GM18508 (cell line): ENCODE data around the gene MS4A15.

ENCODE experiments used
- ATAC-seq: cut with Tn5 transposase; IDR thresholded peaks from one replicate; pipeline ENCODE4 v1.9.1; 2021; ENCODE audit warnings: moderate number of reproducible peaks; ENCODE audit not compliant: insufficient read depth, unreplicated experiment

MS4A15 gene

DNA sequence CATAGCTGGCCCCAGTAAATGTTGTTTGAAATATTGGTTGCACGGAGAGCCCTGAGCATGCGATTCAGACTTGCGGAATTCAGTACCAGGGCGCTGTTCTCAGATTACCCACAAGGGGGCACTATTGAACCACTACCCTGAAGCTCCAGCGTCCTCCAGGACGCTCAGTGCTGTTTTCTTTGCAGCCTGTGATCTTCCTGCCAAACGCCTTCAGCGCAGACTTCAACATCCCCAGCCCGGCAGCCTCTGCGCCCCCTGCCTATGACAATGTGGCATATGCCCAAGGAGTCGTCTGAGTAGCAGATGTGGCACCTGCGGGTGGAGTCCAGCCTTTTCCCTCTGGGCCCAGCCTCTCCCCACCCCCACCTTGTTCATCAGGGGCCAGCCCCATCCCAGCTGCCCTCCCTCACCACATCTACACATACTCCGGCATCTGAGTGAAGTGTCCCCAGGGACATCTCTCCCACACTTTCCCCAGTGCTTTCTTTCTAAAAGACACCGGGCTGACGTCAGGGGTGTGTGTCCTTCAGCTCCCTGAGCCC is 18.8 kb downstream of the MS4A15 start:
- ATAC-seq, result no peak

DNA sequence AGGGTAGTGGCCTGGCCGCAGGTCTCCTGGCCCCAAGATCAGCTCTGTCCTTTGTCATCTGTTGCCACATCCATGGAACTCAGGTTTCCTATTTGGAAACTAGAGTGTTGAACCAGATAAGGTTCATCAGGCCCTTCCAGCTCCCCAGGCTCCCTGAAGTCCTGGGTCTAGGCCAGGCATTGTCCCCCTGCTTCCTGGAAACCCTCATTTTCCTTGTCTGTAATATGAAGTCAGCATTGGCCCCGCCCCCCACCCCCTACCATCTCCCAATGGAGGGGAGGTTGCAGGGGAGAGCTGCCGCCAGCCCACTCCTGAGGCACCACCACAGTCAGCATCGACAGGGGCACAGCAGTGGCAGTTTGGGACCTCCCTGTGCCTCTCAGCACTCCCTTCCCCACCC is 19.5 kb downstream of the MS4A15 start:
- no peak for ATAC-seq

DNA sequence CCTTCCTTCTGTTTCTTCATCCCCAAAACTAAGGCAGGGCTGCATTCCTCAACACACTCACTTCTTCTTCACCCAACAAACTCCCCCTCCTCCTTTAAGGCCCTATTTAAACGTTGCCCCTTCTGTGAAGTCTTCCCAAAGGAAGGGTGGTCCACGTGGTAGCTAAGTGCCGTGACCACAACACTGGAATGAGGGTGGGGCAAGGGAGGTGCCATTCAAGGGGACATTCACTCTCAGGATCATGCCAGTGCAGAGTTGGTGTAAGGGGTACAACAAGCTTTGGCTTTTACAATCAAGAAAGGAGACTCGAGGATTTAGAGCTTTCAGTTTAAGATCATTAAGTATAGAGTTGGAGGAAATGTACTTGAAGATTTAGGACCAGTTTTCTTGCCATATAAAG is 20.4 kb downstream of the MS4A15 start:
- ATAC-seq, result no peak

DNA sequence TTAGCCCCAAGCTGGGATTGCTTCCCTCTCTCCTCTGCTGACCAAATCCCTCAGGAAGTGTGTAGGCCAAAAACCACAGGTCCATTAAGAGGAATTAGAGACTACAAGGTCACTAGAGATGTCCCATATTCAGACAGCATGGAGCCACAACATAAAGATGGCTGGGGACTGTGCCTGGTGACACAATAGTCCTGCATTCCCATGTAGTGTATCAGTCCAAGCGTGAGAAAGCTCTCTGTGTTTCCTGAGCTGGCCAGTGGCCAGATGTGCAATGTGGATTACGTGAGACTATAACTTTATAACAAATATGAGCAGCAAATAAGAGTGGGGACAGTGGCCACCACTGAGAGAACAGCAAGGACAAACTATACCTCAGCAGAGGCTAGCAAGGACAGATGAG is 20.9 kb downstream of the MS4A15 start:
- ATAC-seq, result no peak

DNA sequence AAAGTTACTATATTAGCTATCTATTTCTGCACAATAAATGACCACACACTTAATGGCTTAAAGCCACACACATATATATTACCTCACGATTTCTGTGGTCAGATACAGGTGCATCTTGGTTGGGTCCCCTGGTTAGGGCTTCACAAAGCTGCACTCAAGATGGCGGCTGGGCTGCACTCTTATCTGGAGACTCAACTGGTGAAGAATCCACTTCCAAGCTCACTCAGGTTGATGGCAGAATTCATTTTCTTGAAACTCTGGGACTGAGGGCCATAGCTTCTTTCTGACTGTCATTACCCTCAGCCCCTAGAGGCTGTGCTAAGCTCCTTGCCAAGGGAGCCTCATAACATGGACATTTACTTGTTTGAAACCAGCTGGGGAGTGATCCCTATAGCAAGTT is 23.4 kb downstream of the MS4A15 start:
- ATAC-seq, result no peak

DNA sequence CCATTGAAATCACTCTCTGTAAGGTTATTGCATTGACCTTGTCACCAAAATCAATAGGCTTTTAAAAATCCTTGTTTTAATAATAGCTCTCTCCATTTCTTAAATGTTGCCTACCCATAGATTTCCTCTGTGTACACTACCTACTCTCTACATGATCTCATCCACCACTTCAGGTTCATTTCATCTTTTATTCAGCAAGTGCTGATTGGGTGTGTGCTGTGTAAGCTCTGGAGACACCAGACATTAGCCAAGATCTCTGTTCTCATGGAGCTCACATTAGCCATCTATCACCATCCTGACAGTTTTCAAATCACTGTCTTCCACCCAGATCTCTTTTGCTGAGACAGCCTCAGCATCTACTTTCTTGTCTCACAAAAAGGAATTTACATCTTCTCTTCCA is 24.1 kb downstream of the MS4A15 start:
- ATAC-seq, result no peak

DNA sequence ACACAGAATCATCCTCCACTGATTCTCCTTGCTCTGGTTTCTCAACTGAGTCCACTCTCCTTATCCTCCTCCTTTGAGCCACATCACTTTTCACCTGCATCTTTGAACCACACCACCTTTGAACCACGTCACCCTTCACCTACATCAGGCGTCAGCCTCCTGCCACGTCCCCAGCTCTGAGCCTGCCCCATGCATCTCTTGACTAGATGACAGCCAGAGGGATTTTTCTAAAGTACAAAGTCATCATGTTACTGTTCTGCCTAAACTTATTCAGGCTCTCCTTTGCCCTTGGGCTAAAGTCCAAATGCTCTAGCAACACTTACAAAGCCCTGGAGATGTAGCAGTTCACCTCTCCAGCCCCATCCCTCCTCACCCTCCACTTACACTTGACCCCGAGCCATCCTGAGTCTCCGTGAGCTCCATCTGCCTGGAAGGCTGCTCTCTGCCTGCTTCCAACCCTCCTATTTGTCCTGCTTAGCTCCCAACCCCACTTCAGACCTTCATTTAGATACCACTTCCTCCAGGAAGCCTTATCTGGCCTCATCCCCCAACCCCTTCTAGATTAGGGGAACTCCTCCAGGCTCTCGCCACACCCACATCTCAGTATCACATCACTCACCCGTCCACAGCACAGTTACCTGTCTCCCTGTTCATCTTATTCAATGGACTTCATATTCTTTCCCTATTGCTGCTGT is 24.8 kb downstream of the MS4A15 start:
- ATAC-seq, result no peak

DNA sequence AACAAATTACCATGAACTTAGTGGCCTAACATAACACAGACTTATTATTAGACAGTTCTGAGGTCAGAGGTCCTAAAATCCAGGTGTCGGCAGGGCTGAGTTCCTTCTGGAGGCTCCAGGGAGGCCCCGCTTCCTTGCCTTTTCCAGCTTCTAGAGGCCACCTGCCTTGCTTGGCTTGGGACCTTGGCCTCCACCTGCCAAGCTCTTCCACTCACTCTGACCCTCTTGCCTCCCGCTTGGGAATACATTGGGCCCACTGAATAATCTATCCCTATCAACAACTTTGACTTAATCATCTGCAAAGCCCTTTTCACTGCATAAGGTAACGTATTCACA is 25.3 kb downstream of the MS4A15 start:
- no peak for ATAC-seq

DNA sequence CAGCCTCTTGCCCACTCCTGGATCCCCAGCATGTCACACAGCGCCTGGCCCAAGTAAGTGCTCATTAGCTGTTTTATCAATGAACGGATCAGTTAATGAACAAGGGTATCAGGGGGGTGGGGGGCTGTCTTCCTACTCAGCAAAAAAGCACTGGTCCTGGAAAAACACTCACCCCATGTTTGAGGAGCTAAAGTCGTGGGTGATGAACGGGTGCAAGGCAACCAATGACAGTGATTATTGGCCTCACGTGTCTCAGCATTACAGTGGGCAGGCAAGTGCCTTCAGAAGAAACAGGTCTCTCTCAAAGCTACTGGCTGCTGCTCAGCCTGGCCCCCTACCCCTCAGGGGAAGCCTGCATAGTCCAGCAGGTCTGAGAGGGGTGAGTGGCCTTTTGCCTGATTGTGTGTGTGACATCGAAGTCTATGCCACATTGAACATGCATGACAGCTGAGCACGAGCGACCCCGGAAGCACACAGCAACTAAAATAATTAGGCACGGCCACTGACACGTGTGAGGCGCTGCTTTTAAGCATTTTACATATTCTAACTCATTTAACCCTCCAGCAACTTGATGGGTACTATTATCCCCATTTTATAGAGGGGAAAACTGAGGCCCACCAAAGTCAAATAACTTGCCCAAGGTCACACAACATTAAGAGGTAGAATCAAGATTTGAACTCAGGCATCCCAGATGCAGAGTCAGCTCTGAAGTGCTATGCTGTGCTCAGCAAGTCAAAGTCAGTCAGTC is 25.9 kb downstream of the MS4A15 start:
- ATAC-seq, result no peak

DNA sequence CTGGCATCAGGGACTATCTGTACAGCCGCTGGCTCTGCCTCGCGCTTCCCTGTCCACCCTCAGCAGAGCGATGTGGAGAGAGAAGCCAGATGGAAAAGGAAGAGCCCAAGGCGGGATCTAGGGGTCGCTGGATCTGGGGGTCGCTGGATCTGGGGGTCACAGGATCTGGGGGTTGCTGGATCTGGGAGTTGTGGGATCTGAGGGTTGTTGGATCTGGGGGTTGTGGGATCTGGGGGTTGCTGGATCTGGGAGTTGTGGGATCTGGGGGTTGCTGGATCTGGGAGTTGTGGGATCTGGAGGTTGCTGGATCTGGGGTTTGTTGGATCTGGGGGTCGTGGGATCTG is 26.4 kb downstream of the MS4A15 start:
- no peak for ATAC-seq

DNA sequence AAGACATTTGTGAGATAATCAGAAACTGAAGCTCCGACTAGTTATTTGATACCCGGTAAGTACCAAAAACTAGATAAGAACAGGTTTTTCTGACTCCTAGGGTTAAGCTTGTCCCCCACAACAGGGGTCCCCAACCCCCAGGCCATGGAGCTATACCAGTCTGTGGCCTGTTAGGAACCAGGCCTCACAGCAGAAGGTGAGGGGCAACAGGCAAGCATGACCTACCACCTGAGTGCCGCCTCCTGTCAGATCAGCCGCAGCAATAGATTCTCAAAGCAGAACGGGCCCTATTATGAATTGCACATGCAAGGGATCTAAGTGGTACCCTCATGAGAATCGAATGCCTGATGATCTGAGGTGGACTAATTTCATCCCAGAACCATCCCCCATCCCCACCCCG is 27.2 kb downstream of the MS4A15 start:
- ATAC-seq, result no peak

DNA sequence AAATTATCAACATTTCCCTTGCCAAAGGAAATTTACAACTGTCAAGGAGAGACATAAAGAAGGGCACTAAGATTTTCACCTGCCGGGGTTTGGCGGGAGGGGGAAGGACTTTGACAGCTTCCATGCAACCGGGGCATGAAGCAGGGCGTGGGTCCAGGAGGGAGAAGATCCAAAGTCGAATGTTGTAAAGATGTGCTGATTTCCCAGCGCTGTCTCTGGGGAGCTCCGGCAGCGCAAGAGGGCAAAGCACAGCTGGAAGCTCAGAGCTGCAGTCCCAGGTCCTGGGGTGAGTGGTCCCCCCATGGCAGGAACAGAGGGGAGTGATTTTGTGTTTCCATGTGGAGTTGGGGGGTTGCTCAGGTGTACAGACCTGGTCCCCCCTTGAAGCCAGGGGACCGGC is 28.5 kb downstream of the MS4A15 start, which contains the start of gene MS4A10:
TSS of gene MS4A10 (plus strand) at position 198 of the 400 bp plus-strand sequence. CDS start 5,003 bp downstream, outside the sequence.
- no peak for ATAC-seq

DNA sequence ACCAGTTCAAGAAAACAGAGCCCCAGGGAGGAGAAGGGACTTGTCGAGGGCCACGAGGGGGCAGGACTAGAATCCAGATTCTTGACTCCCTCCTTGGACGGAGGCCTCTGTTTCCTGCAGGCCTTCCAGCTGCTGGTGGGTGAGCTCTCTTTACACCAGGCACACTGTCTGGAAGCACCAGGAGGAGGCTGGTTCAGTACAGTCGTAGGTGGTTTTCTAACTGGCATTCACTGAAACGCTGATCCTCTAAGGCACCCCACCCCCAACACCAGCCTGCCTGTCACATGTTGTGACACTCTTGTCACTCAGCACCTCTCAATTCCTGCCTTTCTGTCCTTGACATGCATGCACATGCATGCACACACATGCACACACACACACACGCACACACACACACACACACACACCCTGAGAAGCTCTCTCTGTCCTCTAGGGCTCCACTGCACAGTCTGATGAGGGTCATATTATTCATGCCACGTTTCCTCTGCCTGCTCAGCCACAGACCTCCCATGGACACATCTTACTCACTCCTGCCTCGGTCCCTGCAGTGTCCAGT is 29.2 kb downstream of the MS4A15 start:
- ATAC-seq, result no peak

DNA sequence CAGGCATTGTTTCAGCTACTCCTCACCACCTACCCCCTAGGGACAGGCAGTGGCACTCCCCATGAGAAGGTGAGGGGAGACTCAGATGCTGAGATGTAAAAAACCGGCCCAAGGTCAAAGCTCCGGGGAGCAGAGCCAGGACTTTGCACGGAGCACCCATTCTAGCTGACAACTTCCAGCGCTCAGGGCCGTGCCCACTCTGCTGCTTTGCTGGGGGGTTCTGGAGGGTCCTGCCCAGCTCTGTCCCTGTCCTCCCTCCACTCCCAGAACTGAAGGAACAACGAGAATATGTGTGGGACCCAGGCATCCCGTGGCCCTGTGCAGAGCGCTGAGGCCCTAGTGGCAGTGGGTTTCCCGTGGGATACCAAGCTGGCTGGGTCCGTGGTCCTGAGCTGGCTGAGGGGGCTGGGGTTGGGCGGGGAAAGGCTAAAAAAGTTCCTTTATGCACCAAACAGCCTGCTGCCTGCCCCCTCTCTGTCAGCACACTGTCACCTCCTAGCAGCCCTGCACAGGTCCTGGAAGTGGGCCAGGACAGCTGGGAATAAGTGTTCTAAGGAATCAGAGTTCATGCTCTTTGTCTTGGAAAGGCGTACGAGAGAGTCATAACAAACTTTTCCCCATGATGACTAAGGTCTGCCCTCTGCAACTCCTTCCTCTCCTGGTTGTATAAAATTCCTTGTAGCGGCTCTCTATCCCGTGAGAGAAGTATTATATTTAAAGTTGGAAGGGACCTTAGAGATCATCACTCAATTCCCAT is 30.3 kb downstream of the MS4A15 start:
- ATAC-seq, result no peak

DNA sequence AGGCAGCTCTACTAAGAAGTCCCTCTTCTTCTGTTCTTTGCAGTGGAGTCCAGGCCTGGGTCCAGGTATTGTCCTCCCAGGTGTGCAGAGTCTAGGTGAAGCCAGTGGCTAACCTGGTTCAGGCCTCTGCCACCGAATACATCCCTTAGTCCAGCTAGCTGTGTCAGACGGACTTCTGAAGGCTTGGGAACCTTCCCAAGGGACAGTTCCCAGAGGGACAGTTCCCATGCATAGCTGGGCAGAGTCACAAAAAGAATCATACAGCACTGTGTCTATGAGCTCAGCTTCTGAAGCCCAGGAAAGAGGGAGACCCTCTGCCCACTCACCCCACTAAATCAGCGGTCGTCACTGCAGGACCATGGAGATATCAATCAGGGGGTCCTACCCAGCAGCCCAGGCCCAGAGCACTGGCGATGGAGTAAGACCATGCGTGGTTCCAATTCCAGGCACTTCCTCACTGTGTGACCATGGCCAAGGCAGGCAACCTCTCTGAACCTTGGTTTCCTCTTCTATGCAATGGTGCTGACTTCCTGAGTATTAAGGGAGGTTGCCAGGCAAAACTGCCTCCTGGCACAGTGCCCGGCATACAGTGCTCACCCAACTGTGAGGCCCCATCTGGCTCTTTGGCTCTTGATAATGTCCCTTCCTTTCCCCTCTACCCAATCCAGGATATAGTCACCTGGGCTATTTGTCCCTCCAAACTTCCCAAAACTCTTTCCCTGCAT is 31.9 kb downstream of the MS4A15 start:
- ATAC-seq, result no peak

DNA sequence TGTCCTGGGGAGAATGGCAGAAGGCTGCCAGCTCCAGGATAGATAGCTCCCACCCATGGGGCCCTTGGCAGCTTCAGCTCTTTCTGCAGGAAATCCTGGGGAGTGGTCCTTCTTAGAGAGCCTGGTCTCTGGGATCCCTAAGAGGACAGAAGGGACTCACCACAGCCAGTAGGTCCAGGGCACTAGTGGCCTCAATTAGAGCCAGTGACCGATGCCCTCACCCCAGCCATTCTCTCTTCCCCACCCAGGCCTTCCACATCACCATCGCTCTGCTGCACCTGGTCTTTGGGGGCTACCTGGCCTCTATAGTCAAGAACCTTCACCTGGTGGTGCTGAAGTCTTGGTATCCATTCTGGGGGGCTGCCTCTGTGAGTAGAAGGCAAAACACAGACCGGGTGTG is 34.1 kb downstream of the MS4A15 start:
- ATAC-seq, result no peak

DNA sequence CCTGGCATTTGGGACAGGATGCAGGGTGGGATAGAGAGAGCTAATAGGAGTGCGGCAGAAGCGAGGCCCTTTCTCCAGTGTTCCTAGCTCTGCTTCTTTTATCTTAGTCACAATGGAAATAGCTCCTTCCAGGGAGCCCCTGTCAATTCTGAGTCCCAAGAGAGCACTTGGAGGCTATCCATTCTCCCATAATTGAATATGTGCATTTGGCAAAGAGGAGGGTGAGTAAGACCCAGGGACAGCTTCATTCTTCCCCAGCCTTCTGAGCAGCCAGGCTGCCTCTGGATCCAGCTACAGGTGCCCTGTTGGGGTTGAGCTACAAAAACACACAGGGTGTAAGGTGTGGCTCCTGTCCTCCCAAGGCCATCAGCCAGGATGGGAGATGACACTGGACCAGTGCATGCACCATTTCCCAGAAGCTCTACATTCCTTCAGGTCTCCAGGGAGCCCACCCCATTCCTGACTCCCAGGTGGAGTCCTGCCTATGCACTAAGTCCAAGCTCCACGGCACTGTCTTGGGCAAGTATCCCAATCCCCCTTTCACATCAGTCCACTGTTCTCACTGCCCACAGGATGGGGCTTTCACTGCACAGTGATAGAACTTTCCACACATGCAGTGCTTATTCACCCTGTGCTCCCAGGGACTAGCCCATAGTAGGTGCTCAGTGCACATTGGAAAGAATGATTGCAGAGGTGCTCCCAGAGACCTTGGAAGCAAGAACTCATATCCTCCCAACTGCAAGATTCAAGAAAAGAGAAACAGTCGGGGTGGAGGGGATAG is 34.7 kb downstream of the MS4A15 start:
- ATAC-seq, result no peak

DNA sequence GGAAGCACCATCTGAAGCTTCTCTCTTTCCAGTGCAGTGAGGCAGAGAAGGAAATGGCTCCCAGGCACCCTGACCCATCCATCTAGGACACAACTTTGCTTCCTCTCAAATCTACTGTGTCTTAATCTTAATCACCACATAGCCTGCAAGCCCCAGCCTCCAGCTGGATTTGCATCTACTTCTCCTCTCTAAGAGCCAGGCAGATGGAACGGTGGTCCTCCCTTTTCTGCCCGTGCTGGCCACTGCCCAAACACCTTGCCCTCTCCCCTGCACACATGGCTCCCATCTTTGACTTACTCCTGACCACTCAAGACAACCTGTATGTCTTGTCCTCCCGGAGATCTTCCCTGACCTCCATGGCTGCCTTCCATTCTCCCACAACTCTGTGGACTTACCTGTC is 35.9 kb downstream of the MS4A15 start:
- ATAC-seq, result no peak

DNA sequence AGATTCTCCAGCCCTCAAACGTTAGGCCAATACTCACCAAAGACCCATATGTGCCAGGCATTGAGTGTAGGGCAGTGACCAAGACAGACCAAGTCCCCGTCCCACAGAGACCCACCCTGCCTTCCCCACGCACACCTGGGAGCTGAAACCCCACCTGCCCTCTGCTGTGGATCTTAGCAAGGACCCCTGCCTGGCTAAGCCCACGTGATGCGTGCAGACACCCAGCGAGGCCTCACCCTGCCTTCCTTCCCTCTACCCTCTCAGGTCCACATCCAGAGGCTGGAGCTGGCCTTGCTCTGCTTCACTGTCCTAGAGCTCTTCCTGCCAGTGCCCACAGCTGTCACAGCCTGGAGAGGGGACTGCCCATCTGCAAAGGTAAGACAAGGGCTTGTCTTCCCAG is 38.6 kb downstream of the MS4A15 start:
- ATAC-seq, result no peak
